OCI-LY7 (cell line): Measurements from ENCODE around the gene SASH1. TPM values are rescaled to one million over a fixed set of nuclear protein-coding genes. Genes with fewer than 3 reads are reported as not detected.

Experiments
- BruUV-seq: library from RNA; stranded (reverse); fragments of 400-500 nt; replicated peaks from 2 replicates; lab custom pipeline; 2021; lab: Mats Ljungman, UMichigan
- CTCF ChIA-PET: fragments of 300-600 bp; sonication (Branson Sonifier 250); formaldehyde crosslinking; loops from one replicate; lab custom pipeline; 2022; ENCODE audit warnings: antibody characterized with exemption; ENCODE audit not compliant: unreplicated experiment; lab: Charles Lee
- POLR2A ChIA-PET: fragments of 300-600 bp; sonication (Branson Sonifier 250); formaldehyde crosslinking; loops from one replicate; lab custom pipeline; 2022; ENCODE audit warnings: antibody characterized with exemption; lab: Charles Lee
- DNase-seq: peaks from one replicate; pipeline ENCODE4 v3.0.0-alpha.2; 2015; ENCODE audit warnings: low spot score
- H2AFZ ChIP-seq: fragments of 200-600 bp; sonication (generic), shearing (Covaris generic); 2 replicates; pipeline ENCODE4 v1.6.1; 2014; ENCODE audit warnings: mild to moderate bottlenecking, antibody characterized with exemption, low read length, moderate library complexity
- H3K27ac ChIP-seq: fragments of 200-600 bp; sonication (generic); 2 replicates; pipeline ENCODE4 v1.5.1; 2014; ENCODE audit warnings: mixed run types, low read depth, mild to moderate bottlenecking, moderate library complexity, low read length, inconsistent platforms; ENCODE audit not compliant: poor library complexity, severe bottlenecking
- H3K36me3 ChIP-seq: fragments of 200-600 bp; sonication (generic); 2 replicates; pipeline ENCODE4 v1.6.1; 2014; ENCODE audit warnings: mild to moderate bottlenecking, antibody characterized with exemption, low read length, moderate library complexity, mixed read lengths; ENCODE audit not compliant: insufficient read depth
- H3K4me1 ChIP-seq: fragments of 200-600 bp; sonication (generic); 2 replicates; pipeline ENCODE4 v1.5.1; 2014; ENCODE audit warnings: mild to moderate bottlenecking, low read length; ENCODE audit not compliant: insufficient read depth, poor library complexity, severe bottlenecking
- H3K4me2 ChIP-seq: fragments of 200-600 bp; sonication (generic); 2 replicates; pipeline ENCODE4 v1.6.1; 2014; ENCODE audit warnings: mild to moderate bottlenecking, low read length
- H3K4me3 ChIP-seq: fragments of 200-600 bp; sonication (generic); 2 replicates; pipeline ENCODE4 v1.5.1; 2014; ENCODE audit warnings: mild to moderate bottlenecking, low read depth, low read length; ENCODE audit not compliant: poor library complexity, severe bottlenecking
- H3K79me2 ChIP-seq: fragments of 200-600 bp; sonication (generic); 2 replicates; pipeline ENCODE4 v1.6.1; 2016; ENCODE audit warnings: low read depth, mild to moderate bottlenecking, low read length, moderate library complexity, mixed read lengths; ENCODE audit not compliant: insufficient read depth
- H3K9me2 ChIP-seq: fragments of 200-600 bp; sonication (generic); 2 replicates; pipeline ENCODE4 v1.6.1; 2016; ENCODE audit warnings: mild to moderate bottlenecking, low read length, mixed read lengths; ENCODE audit not compliant: insufficient read depth
- H3K9me3 ChIP-seq: fragments of 200-600 bp; sonication (generic); 2 replicates; pipeline ENCODE4 v1.6.1; 2014; ENCODE audit warnings: mild to moderate bottlenecking, mixed run types, low read length, mixed read lengths
- H4K20me1 ChIP-seq: fragments of 200-600 bp; sonication (generic); 2 replicates; pipeline ENCODE4 v1.6.1; 2014; ENCODE audit warnings: mild to moderate bottlenecking, antibody characterized with exemption, low read length, moderate library complexity, mixed read lengths; ENCODE audit not compliant: insufficient read depth
- EZH2phosphoT487 ChIP-seq: fragments of 200-600 bp; sonication (generic); IDR thresholded peaks from 2 replicates; pipeline ENCODE4 v1.6.1; 2018; ENCODE audit warnings: low read depth, borderline replicate concordance, mild to moderate bottlenecking, mixed run types, antibody characterized with exemption, low read length, moderate library complexity, mixed read lengths
- intact Hi-C: fragments of 100-400 bp; cut with micrococcal nuclease; formaldehyde crosslinking; loops from one replicate; pipeline ENCODE4 v1.10.0; 2022; ENCODE audit not compliant: unreplicated experiment
- total RNA-seq, 2 experiments: library from RNA; depleted of rRNA in 1 of 2; stranded (reverse); fragments of >200 nt in 1 of 2; shearing (Covaris generic) in 1 of 2; gene quantifications; 2 replicates each; pipeline ENCODE4 v1.2.3, GENCODE V29; 2014 to 2022
- TF ChIP-seq, protein P1 (sequence below): fragments of 200-600 bp; sonication (generic); conservative IDR thresholded peaks from 2 replicates; pipeline ENCODE4 v1.5.1; 2014; ENCODE audit warnings: mild to moderate bottlenecking, antibody characterized with exemption, low read length, moderate library complexity, mixed read lengths

Gene SASH1
- total RNA-seq, 2 experiments from 2014 or later = not detected

- intact Hi-C loops = no loop called here
- Histone ChIP-seq H3K9me2 (no peaks in the 10 kb centered on the region), H3K4me2 (no peak overlapping the region), H3K9me3 (no peaks in the 10 kb centered on the region), H4K20me1 (no peaks in the 10 kb centered on the region), H3K4me1 (no peaks in the 10 kb centered on the region), H3K4me3 (no peak overlapping the region), H3K27ac (no peak overlapping the region), H3K79me2 (no peaks in the 10 kb centered on the region), H3K36me3 (no peaks in the 10 kb centered on the region), H2AFZ (no peak overlapping the region)
- TF ChIP-seq EZH2phosphoT487 = no peak
- TF ChIP-seq, protein P1, sequence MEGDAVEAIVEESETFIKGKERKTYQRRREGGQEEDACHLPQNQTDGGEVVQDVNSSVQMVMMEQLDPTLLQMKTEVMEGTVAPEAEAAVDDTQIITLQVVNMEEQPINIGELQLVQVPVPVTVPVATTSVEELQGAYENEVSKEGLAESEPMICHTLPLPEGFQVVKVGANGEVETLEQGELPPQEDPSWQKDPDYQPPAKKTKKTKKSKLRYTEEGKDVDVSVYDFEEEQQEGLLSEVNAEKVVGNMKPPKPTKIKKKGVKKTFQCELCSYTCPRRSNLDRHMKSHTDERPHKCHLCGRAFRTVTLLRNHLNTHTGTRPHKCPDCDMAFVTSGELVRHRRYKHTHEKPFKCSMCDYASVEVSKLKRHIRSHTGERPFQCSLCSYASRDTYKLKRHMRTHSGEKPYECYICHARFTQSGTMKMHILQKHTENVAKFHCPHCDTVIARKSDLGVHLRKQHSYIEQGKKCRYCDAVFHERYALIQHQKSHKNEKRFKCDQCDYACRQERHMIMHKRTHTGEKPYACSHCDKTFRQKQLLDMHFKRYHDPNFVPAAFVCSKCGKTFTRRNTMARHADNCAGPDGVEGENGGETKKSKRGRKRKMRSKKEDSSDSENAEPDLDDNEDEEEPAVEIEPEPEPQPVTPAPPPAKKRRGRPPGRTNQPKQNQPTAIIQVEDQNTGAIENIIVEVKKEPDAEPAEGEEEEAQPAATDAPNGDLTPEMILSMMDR = no peak
- CTCF ChIA-PET = no interaction called here
- POLR2A ChIA-PET = interaction anchor here (0.6 kb wide), 1 partner anchor 15 kb away, joined by 4 read pairs; no protein-coding TSS in a partner anchor
- no peak for DNase-seq
- BruUV-seq = no TSS peak
Measured at GRCh38 chr6:148448369-148449012, 105.9 kb downstream of the SASH1 start.

DNA sequence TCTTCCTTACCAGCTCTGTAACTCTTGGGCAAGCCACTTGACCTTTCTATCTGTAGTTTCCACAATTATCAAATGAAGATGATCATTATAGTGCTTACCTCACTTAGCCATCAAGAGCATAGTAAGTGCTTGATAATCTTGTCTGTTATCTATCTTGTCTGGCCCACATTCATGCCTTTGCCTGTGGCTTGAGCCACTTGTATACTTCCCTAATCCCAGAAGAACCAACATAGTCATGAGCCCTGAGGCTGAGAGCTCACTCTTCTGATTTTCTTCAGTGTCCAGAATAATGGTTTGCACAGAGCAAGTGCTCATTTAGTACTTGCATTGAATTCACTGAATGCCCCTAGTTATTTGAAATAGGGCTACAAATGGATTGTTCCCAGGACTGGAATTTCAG is 108.2 kb downstream of the SASH1 start:
- Histone ChIP-seq H3K4me3 (no peak overlapping the region), H4K20me1 (no peaks in the 10 kb centered on the region), H3K36me3 (no peaks in the 10 kb centered on the region), H2AFZ (no peak overlapping the region), H3K79me2 (no peaks in the 10 kb centered on the region), H3K9me2 (no peaks in the 10 kb centered on the region), H3K27ac (no peak overlapping the region), H3K9me3 (no peaks in the 10 kb centered on the region), H3K4me1 (no peaks in the 10 kb centered on the region), H3K4me2 (no peak overlapping the region)
- intact Hi-C loops = no loop called here
- no peak for DNase-seq
- BruUV-seq = no TSS peak
- POLR2A ChIA-PET = interaction anchor here (0.6 kb wide), 1 partner anchor 562 kb away, joined by 5 read pairs; no protein-coding TSS in a partner anchor
- CTCF ChIA-PET = interaction anchor here (0.6 kb wide), 1 partner anchor 9 kb away, joined by 3 read pairs; no protein-coding TSS in a partner anchor
- TF ChIP-seq, protein P1 = no peak
- no peak for TF ChIP-seq EZH2phosphoT487

- no peak for DNase-seq
- Histone ChIP-seq H3K9me2 (no peaks in the 10 kb centered on the region), H3K36me3 (no peaks in the 10 kb centered on the region), H2AFZ (no peak overlapping the region), H3K79me2 (no peaks in the 10 kb centered on the region), H3K4me1 (no peaks in the 10 kb centered on the region), H4K20me1 (no peaks in the 10 kb centered on the region), H3K9me3 (no peaks in the 10 kb centered on the region), H3K4me3 (no peak overlapping the region), H3K4me2 (no peak overlapping the region), H3K27ac (no peak overlapping the region)
- BruUV-seq = no TSS peak
- ChIA-PET POLR2A (interaction anchor here (0.5 kb wide), 1 partner anchor 23 kb away, joined by 3 read pairs; no protein-coding TSS in a partner anchor), CTCF (no interaction called here)
- intact Hi-C loops = no loop called here
- no peak for TF ChIP-seq EZH2phosphoT487
- TF ChIP-seq, protein P1 = no peak
Measured at GRCh38 chr6:148451690-148452089, 109.1 kb downstream of the SASH1 start.
